Cortex of kidney (tissue), 1 donor: ENCODE measurements around the gene MGMT.
"Not testable (repeated sequence)": the region's sequence is repeated elsewhere in the genome, so short reads cannot be mapped to it uniquely, and the experiment has no call there.

Experiments
- DNase-seq: peaks from one replicate; lab custom pipeline; 2025; lab: John Stamatoyannopoulos, UW

The MGMT gene

GRCh38 chr10:129466703-129467358 is at the start of gene MGMT:
Gene MGMT, plus strand, starts transcription at chr10:129467241.
- no peak for DNase-seq

GRCh38 chr10:129417870-129418269 is 49.2 kb upstream of the MGMT start:
- no peak for DNase-seq

- no peak for DNase-seq
Observed at GRCh38 chr10:129418496-129419225, 48.4 kb upstream of the MGMT start.

GRCh38 chr10:129419397-129419796 is 47.6 kb upstream of the MGMT start:
- DNase-seq, result no peak

- no peak for DNase-seq
Observed at GRCh38 chr10:129421399-129422010, 45.5 kb upstream of the MGMT start.

- no peak for DNase-seq
Observed at GRCh38 chr10:129424978-129425377, 42.1 kb upstream of the MGMT start.

GRCh38 chr10:129426606-129427005 is 40.4 kb upstream of the MGMT start:
- no peak for DNase-seq

GRCh38 chr10:129433266-129433665 is 33.8 kb upstream of the MGMT start:
- DNase-seq, result no peak

- DNase-seq, result not testable (repeated sequence)
Observed at GRCh38 chr10:129435724-129436123, 31.3 kb upstream of the MGMT start.

- DNase-seq, result no peak
Observed at GRCh38 chr10:129438024-129438423, 29.0 kb upstream of the MGMT start.

GRCh38 chr10:129440247-129440646 is 26.8 kb upstream of the MGMT start:
- DNase-seq, result no peak

- no peak for DNase-seq
Observed at GRCh38 chr10:129440722-129441316, 26.2 kb upstream of the MGMT start.

- DNase-seq, result no peak
Observed at GRCh38 chr10:129441372-129442009, 25.6 kb upstream of the MGMT start.

GRCh38 chr10:129442866-129443265 is 24.2 kb upstream of the MGMT start:
- DNase-seq, result no peak

- no peak for DNase-seq
Observed at GRCh38 chr10:129444359-129444758, 22.7 kb upstream of the MGMT start.

GRCh38 chr10:129445436-129446182 is 21.4 kb upstream of the MGMT start:
- DNase-seq, result no peak

GRCh38 chr10:129446183-129446581 is 20.9 kb upstream of the MGMT start:
- DNase-seq, result no peak

GRCh38 chr10:129447486-129447885 is 19.6 kb upstream of the MGMT start:
- DNase-seq, result no peak

GRCh38 chr10:129448086-129448485 is 19.0 kb upstream of the MGMT start:
- DNase-seq, result no peak

- no peak for DNase-seq
Observed at GRCh38 chr10:129448539-129448938, 18.5 kb upstream of the MGMT start.

GRCh38 chr10:129449893-129450292 is 17.1 kb upstream of the MGMT start:
- no peak for DNase-seq

- no peak for DNase-seq
Observed at GRCh38 chr10:129450391-129450790, 16.6 kb upstream of the MGMT start.
